GM18505 (cell line): Measurements from ENCODE around the gene CPZ.
"Not testable (repeated sequence)": the region's sequence is repeated elsewhere in the genome, so short reads cannot be mapped to it uniquely, and the experiment has no call there.

Experiments
- ATAC-seq: cut with Tn5 transposase; IDR thresholded peaks from one replicate; pipeline ENCODE4 v1.9.1; 2021; ENCODE audit not compliant: unreplicated experiment
- POLR2A ChIP-seq: IDR thresholded peaks from 4 replicates; pipeline ENCODE4 v1.6.1; 2011; ENCODE audit warnings: borderline replicate concordance; ENCODE audit not compliant: insufficient read depth, insufficient read length; ENCODE audit errors: extremely low read depth

The CPZ gene

DNA sequence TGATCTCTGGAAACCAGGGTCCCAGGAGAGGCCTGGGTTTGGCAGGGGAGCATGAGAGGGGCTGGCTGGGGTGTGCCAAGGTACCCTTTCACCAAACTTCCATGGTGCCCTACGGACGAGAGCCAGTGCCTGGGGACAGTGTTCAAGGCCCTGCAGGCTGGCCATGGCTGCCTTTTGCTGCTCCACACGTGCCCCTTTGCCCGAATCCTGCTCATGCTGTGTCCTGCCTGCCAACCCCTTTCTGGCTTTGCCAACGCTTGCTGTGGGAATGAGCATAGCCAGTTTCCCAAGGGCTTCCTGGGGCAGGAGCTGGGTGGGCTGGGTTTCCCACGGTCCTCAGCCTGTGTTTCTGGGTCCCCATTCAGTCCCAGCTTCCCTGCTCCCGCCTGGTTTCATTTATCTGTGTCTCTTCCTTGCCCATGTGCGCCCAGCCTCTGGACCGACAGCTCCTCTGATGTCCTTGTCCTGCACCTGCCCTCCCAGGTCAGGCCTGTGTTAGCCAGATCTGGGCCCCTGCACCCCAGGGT is 17.3 kb downstream of the CPZ start:
- TF ChIP-seq POLR2A, result no peak
- ATAC-seq, result no peak

DNA sequence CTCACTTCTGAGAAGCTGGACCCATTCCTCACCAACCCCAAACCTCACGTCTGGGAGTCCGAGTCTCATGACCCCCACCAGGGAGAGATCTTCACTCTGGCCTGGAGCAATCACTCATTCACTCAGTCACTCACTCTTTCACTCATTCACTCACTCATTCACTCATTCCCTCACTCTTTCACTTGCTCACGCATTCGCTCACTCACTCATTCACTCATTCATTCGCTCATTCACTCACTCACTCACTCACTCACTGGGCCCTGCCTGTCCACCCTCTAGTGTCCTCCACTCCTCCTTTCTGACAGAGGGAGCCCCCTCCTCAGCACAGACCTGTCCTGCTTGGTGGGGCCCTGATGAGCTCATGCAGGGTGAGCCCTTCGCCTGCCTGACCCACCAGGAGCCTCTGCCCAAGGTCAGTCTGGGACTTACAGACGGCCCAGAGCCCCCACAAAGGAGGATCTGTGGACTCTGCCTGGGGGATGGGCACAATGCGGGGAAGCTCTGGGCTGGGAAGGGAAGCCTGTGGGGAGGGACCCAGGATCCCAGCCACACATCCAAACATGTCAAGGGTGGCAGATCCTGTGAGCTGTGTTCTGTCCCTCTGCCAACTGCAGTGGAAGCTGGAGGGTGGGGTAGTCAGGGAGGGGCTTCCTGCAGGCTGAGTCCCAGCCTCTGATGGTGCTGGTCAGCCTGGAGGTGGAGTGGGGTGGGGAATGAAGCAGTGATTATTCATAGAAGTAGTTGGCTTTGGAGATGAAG is 18.5 kb downstream of the CPZ start:
- ATAC-seq, result no peak
- no peak for TF ChIP-seq POLR2A

DNA sequence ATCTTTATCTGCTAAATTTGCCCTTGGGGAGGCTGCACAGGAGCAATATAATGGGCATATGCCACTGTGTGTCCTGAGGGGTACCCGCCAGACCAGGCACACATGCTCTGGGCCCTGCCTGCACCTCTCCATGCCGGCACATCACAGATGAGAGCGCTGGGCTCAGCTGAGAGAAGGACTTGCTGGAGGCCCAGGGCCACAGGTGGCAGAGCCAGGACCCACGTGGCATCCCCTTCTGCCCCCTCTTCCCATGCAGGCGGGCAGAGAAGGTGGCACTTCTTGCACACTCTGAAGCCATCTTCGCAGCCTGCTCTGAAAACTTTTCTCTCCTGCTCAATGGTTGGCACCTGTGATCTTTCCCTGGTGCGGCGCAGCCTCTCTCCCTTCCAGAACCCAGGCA is 20.1 kb downstream of the CPZ start:
- no peak for ATAC-seq

DNA sequence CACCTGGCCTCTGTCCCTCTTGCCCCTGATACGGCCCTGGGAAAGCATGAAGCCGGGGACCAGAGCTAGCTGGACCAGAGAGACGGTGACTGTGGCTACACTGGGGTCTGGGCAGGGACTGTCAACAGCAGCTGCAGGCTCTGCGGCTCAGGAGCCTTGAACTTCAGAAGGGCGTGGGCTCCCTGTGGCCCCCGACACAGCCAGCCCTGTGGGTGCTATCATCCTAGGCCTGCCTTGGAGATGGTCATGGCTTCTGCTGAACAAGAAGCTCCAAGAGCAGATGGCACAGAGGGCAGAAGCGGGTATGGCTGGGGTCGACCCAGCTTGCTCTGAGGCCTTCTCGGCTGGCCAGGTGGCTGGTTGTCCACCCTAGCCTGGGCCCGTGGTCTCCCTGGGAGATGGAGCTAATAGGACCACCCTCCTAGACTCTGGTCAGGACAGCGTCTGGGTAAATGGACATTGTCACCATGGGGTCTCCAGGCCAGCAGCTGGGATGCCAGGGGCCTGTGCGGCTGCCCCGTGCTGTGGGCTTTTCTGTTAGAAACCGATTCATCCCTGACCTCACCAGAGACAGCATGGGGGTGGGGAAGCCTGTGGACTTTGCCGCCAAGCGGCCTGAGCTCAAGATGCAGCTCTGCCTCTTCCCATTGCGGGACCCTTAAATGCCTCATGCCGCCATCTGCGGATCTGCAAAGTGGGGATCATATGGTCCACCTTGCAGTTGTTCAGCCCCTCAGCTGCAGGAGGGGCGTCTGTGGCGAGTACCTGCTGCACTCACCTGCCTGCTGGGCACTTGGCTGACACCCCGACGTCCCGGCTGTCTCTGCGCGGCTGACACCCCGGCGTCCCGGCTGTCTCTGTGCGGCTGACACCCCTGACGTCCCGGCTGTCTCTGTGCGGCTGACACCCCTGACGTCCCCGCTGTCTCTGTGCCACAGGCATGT is 21.1 kb downstream of the CPZ start:
- no peak for TF ChIP-seq POLR2A
- no peak for ATAC-seq

More for the DNA sequence above, 20.1 kb downstream of the CPZ start:
- TF ChIP-seq POLR2A, result no peak

DNA sequence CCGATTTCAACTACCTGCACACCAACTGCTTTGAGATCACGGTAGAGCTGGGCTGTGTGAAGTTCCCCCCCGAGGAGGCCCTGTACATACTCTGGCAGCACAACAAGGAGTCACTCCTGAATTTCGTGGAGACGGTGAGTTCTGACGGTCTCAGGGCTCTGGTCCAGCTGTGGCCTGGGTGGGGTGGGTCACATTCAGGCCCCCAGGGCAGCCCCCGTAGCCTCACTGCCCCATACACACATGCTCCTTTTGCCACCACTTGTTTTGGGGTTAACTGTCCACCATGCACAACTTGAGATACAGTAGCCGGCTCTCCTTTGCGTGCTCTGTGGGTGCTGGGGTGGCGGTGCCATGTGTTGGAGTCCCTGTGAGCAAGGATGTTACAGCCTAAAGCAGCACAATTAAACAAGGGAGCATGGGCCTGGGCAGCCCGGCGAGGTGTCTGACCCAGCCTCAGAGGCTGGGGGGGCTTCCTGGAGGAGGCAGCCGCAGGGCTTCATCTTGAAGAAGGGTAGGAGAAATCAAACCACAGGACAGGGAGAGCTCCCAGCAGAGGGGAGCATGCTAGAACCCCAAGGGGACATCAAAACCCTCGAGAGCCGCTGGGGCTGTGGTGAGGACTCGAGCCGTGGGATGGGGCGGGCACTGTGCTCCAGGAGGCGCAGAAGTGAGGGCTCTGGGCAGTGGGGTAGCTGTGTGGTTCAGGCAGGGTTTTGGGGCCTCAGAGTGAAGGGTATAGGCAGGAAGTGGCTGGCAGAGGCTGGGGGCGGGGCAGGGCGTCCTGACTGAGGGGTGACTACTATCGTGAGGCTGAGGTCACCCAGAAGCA is 22.0 kb downstream of the CPZ start:
- no peak for ATAC-seq
- no peak for TF ChIP-seq POLR2A

DNA sequence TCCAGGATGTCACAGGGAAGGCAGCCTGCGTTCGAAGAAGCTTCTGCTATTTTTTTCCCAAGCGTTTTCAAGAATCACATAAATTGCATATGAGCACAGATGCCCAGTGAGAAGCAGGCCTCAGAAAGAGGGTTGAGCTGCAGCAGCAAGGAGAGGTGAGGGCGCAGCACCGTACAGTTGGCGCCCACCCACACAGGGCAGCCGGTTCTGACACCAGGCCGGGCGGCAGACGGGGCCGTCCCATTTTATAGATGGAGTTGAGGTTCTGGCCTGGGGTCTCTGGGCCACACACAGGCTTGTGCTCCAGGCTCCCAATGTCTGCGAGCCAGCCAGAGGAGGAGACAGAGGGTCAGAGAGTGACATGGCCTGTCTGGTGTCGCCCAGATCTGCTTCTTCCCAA is 22.8 kb downstream of the CPZ start:
- ATAC-seq, result no peak
- TF ChIP-seq POLR2A, result no peak

DNA sequence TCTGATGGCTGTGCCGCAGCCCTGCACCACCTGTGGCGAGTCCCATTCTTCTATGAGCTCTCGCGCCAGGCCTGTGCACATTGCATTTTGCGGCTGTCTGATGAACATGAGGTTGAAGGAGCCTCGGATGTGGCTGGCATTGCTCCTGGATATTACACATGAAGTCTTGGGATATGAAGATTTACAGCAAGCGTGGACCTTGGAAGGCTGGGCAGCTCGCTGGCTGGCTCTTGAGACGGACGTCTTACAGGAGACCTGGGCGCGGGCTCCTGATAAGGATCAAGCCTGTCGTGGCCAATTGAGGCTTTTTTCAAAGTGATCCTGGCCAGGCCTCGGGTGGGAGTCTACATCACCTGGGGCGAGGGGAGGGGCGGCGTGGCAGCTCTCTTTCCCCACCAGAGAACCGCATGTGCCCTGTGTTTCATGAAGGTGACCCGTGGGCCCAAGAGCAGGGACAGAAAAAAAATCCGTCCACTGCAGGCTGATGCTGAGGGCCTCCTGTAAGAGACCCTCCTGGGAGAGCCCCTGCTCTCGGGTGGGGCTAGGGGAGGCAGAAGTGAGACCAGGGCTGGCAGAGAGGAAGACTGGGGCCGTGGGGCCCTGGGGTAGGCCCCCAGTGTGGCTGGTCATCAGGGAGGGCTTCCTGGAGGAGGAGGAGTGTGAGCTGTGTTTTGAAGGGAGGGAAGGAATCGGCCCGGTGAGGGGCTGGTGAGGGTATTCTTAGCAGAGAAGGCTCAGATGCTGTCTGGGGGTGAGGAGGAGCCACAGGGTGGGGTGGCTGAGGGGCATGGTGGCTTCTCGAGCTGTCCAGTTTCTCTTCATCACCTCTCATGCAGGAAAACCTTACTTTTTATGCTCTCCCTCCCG is 23.6 kb downstream of the CPZ start:
- TF ChIP-seq POLR2A, result no peak
- no peak for ATAC-seq

DNA sequence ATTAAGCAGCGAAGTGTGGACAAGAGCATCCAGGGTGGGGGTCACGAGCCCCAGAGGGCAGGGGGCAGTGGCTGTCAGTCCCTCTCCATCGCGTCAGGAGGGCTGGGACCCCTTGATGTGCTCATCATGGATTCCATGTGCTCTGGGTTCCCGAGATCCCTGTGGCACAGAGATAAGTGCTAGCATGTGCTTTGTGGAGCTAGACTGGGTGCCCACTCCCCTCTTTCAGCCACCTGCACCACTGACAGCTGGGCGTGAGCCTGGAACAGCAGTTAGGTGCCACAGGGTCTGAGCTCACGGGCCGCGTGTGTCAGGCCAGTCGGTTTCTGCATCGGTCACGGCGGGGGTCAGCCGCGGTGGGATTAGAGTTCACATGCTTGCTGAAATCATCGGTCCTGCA is 24.3 kb downstream of the CPZ start:
- ATAC-seq, result no peak
- TF ChIP-seq POLR2A, result no peak

DNA sequence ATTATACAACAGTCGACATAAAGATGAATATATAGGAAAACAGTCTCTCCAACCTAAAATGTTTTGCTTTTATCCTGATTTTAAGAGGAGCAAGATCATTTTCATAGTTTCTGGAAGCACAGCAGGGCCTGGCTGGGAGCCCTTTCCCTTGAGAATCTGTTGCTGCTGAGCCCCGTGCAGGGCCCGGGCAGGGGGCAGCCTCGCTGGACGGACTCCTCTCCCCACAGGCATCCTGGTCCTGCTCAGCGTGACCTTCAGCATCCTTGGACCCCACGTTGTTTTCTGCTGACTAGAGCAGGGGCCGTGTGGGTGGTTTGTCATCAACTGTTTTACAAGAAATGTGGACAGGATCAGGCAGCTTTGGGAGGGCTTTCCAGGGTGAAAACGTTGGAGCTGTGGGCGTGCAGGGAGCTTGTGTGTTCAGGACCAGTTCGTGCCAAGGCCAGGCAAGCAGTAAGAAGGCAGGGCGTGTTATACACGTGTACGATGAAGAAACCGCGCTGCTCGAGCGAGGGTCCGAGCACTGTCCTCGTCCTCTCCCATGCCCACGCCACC is 25.0 kb downstream of the CPZ start:
- TF ChIP-seq POLR2A, result no peak

DNA sequence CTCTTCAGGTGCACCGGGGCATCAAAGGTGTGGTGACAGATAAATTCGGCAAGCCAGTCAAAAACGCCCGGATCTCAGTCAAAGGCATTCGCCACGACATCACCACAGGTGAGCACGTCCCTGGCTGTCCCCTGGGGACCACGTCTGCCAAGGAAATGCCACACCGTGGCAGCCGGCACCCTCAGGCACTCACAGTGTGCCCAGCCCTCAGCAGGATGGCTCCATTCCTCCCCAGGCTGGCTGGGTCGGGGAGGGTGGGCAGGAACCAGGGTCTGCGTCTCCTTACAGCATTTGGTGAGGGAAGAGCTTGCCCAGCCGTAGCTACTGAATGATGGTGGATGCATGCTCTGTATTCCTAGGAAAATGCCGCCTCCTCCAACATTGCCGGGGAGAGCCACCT is 25.9 kb downstream of the CPZ start:
- ATAC-seq, result no peak
- TF ChIP-seq POLR2A, result no peak

More for the DNA sequence above, 25.0 kb downstream of the CPZ start:
- ATAC-seq, result no peak

DNA sequence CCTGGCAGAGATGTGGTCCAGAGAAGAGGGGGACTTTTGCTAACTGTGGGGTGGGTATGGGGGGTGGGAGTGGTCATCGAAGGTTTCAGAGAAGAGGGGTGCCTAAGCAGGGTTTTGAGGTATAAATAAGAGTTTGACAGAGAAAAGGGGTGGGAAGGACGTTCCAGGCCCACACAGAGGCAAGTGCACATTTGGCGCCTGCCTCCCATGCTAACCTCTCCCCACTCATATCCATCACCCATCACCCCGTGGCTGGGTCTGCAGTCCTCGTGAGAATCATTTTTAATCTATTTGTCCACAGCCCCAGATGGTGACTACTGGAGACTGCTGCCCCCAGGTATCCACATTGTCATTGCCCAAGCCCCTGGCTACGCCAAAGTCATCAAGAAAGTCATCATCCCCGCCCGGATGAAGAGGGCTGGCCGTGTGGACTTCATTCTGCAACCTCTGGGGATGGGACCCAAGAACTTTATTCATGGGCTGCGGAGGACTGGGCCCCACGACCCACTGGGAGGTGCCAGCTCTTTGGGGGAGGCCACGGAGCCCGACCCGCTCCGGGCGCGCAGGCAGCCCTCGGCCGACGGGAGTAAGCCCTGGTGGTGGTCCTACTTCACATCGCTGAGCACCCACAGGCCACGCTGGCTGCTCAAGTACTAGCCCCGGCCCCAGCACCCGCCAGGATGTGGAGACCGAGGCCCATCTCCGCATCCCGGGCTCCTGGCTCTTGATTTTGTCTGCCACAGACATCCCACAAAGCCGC is 26.6 kb downstream of the CPZ start:
- no peak for TF ChIP-seq POLR2A
- no peak for ATAC-seq

DNA sequence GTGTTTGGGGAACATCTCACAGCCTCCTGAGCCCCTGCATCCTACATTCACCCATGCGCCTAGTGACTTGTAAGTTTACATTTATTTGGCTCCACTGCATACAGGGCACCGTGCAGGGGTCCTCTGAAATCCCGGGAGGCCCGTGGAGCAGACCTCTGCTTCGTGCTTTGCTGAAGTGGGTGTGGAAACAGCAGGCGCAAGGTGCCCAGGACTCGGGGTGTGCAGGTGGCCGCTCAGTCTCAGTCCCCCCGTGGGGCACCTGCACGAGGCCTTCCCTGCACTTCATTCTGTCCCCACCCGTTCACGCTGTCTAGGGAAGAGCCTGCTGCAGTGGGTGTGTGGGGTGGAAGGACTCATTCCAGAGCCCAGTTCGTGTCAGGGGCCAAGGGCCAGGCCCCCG is 28.6 kb downstream of the CPZ start:
- ATAC-seq, result not testable (repeated sequence)

DNA sequence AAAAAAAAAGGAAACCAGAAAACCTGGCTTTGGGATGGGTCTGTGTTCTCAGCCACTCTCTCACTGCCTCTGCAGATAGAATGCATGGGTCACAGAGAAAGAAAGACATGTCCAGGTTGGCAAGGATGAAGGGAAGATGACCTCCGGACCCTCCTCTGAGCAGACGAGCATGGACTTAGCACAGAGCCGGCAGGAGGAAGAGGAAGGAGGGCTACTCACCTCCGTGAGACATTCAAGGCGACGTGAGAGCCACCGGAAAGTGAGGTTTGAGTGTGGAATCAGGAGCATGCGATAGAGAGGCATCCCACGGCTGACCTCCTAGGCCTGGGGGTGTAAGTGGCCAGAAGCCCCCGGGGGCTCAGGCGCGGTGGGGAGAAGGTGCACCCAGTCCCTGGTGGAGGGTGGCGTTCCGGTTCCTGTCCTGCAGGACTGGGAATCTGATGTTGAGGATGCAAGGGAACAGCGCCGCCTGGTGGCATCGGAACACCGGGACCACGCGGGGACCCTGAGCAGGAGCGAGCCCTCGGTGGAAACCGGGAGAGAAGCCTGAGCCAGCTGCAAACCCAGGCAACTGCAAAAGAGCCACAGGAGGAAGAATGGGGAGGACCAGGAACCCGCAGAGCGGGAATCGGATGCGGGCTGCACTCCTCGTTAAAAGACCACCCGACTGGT is 32.2 kb downstream of the CPZ start:
- not testable (repeated sequence) for ATAC-seq

DNA sequence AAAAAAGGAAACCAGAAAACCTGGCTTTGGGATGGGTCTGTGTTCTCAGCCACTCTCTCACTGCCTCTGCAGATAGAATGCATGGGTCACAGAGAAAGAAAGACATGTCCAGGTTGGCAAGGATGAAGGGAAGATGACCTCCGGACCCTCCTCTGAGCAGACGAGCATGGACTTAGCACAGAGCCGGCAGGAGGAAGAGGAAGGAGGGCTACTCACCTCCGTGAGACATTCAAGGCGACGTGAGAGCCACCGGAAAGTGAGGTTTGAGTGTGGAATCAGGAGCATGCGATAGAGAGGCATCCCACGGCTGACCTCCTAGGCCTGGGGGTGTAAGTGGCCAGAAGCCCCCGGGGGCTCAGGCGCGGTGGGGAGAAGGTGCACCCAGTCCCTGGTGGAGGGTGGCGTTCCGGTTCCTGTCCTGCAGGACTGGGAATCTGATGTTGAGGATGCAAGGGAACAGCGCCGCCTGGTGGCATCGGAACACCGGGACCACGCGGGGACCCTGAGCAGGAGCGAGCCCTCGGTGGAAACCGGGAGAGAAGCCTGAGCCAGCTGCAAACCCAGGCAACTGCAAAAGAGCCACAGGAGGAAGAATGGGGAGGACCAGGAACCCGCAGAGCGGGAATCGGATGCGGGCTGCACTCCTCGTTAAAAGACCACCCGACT is 37.8 kb downstream of the CPZ start:
- ATAC-seq, result not testable (repeated sequence)

DNA sequence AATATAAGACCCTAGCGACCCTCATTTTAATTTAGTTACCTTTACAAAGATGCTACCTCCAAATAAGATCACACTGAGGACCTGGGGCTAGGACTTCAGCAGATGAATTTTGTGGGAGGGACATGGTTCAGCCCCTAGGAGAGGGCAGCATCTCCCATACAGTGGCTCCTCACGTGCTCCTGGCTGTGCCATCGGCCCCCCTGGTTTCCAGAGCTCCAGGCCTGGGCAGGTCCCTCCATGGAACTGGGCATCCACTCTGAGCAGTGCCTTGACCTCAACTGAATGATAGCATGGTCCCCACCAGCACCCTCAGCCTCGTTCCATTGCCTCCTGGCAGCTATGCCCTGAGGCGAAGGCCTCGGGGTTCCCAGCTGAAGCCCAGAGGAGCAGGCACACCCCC is 39.3 kb downstream of the CPZ start:
- ATAC-seq, result not testable (repeated sequence)
